ENCODE results near the gene CCDC88B. TPM values are rescaled to one million over a fixed set of nuclear protein-coding genes. Genes with fewer than 3 reads are reported as not detected.
"Not testable (repeated sequence)": the region's sequence is repeated elsewhere in the genome, so short reads cannot be mapped to it uniquely, and the experiment has no call there.

The CCDC88B gene
- total RNA-seq, 1 experiment from 2014 or later = 1.7 TPM

DNA sequence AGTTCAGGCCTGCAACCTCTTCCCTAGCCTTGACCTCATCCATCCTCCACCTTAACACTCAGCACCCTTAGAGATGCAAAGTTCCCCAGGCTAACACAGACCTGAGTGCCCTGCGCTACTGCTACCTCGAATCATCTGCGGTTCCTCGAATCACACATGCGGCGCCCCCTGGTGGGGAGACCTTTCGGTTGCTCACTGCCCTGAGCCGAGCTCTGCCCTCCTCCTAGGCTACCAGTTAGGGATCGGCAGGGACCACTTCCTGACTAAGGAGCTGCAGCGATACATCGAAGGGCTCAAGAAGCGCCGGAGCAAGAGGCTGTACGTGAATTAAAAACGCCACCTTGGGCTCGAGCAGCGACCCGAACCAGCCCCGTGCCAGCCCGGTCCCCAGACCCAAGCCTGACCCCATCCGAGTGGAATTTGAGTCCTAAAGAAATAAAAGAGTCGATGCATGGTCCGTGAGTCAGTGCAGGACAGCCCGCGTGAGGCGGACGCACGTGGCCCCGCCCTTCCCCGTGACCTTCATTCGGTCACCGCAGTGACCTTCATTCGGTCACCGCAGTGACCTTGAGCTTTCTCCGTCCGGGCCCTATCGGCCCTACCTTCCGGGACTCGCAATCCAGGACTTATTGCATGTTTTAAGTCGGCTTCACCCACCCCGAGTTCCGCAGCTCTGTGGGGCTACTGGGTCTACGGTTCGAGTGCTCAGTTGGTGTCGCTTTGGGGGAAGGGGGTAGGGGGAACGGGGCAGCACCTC lies 35.5 kb upstream of the CCDC88B start:
- peak; percentile 93 for DNase-seq (ENCODE audit: low read depth)

GRCh38 chr11:64305075-64305690 lies 34.8 kb upstream of the CCDC88B start, which contains the start of gene ESRRA:
Gene ESRRA, plus strand, starts transcription at chr11:64305524. Its CDS starts 1,656 bp downstream, at chr11:64307180.
- peak; percentile 98 for DNase-seq (ENCODE audit: low read depth)

GRCh38 chr11:64305691-64306562 lies 34.1 kb upstream of the CCDC88B start:
- peak; percentile 73 for DNase-seq (ENCODE audit: low read depth)

GRCh38 chr11:64306563-64306875 lies 33.5 kb upstream of the CCDC88B start:
- no peak for DNase-seq (ENCODE audit: low read depth)

- no peak for DNase-seq (ENCODE audit: low read depth)
Measured at GRCh38 chr11:64306876-64307622, 33.0 kb upstream of the CCDC88B start.

GRCh38 chr11:64307795-64308194 lies 32.2 kb upstream of the CCDC88B start:
- not testable (repeated sequence) for DNase-seq (ENCODE audit: low read depth)

DNA sequence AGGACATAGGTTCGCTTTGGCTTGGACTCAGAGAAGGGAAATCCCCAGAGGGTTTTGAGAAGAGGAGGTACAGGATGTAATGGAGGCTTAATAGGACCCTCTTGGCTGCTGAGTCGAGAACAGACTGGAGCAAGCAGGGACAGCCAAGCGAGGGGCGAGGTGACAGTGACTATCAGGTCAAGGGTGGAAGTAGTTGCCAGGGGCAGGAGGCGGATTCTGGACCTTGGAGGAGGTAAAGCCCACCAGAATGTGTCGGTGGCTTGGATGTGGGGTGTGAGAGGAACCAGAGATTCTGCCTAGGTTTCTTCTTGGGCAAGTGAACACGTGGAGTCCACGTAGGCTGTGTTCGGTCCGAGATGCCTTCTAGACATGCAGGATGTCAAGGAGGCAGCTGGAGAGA lies 27.1 kb upstream of the CCDC88B start:
- DNase-seq (ENCODE audit: low read depth) = no peak

GRCh38 chr11:64313491-64314145 lies 26.4 kb upstream of the CCDC88B start:
- no peak for DNase-seq (ENCODE audit: low read depth)

DNA sequence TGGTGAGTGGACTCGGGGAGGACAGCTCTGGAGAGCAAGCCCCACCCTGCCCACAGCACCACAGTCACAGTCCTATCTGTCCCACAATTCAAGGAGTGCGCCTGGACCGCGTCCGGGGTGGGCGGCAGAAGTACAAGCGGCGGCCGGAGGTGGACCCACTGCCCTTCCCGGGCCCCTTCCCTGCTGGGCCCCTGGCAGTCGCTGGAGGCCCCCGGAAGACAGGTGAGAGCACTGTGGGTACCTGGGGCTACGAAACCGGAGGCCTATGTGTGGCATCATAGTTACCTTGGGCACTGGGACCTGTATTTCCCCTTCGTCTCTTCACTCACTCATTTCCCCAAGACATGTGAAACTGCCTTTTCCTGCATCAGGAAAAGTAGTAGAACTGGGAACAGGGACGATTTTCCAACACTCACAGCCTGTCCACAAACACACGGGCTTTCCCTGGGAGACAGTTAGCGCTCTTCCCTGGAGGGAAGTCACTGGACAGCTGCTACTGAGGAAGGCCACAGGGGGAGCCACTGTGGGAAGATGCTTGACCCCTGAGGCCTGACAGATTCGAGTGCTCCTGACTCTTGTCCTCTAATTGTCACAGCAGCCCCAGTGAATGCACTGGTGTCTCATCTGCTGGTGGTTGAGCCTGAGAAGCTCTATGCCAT lies 25.7 kb upstream of the CCDC88B start:
- no peak for DNase-seq (ENCODE audit: low read depth)

GRCh38 chr11:64314805-64315561 lies 25.0 kb upstream of the CCDC88B start:
- no peak for DNase-seq (ENCODE audit: low read depth)

GRCh38 chr11:64315667-64316526 lies 24.1 kb upstream of the CCDC88B start:
- not testable (repeated sequence) for DNase-seq (ENCODE audit: low read depth)

DNA sequence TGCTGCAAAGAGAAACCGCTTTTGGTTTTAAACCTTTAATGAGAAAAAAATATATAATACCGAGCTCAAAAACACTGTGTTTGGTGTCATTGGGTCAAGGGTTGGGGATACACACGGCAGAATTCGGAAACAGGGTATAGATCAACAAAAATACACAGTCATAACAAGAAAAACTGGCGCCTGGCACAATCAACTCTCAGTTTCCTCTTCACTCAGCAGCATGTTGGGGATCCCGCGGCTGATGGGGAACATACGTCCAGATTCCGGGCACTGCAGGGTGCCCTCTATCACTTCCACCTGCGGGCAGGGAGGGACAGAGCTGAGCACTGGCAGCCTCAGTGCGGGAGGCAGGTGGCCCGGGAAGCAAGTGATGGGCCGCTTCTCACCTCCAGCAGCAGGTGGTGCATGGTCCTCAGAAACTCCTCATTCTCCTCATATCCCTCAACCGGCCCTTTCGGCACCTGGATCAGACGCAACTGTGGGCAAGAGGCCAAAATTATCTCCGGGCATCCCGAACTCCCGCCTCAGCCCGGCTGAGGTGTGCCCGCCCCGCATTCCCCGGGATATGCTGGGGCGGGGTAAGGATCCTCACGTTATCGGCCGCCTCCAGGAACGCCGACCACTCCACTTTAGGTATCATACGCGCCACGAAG lies 23.2 kb upstream of the CCDC88B start:
- DNase-seq (ENCODE audit: low read depth) = no peak

DNA sequence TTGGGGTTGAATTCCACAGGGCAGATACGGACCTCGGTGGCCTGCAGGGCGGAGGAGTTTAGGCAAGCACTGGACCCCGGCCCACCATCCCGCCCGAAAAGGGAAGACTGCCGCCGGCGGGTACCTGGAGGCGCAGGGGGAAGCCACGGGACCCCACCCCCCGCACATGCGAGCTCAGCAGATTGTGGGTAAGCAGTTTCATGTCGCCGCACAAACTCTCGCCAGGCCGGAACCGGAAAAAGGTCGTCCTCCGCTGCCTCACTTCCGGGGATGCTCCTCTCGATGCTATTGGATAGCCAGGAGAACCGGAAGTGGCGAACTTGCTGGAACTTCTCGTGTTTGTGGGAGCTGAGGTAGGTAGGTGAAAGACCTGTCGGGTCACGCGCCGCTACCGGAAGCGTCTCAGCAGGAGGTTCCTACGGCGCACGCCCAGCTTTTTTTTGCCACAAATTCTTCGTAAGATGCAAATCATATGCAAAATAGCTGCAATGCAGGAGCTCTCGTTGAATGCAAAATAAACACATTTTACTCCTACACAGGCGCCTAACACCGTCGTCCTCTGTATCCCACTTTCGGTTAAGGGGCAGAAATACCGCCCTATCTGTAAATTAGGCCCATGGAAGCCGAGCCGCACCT lies 22.6 kb upstream of the CCDC88B start, which contains the start of gene TRMT112:
Gene TRMT112 (minus strand): TSS at position 235 of the 636 bp plus-strand sequence. CDS start 33 bp downstream, at position 202.
- peak; percentile 98 for DNase-seq (ENCODE audit: low read depth)

- DNase-seq (ENCODE audit: low read depth) = peak; percentile 98
Measured at GRCh38 chr11:64317961-64318765, 21.8 kb upstream of the CCDC88B start, which contains the start of gene PRDX5. Gene PRDX5, plus strand, starts transcription at chr11:64318121. Its CDS starts 95 bp downstream, at chr11:64318216.

- DNase-seq (ENCODE audit: low read depth) = no peak
Measured at GRCh38 chr11:64318766-64319761, 20.9 kb upstream of the CCDC88B start.

Data from Daoy (cell line).